Body of pancreas (tissue), 4 donors: ENCODE data around the gene MYDGF. TPM values are rescaled to one million over a fixed set of nuclear protein-coding genes. Genes with fewer than 3 reads are reported as not detected.

ENCODE experiments used
- ATAC-seq: fragments of 150-250 bp; one replicate; pipeline ENCODE4 v1.9.1; 2016
- DNase-seq, 4 donors: peaks; one replicate each; pipeline ENCODE4 v3.0.0-alpha.2; 2019
- H3K27ac ChIP-seq, 4 donors: fragments of 200-600 bp; sonication (generic); 1 replicate in 3 of 4; 2 replicates in 1 of 4; pipeline versions ENCODE4 v1.5.1 to v1.6.1; 2016 to 2019; ENCODE audit warnings: mild to moderate bottlenecking in 1 of 4, mixed read lengths in 1 of 4, moderate library complexity in 1 of 4
- H3K27me3 ChIP-seq, 2 donors: fragments of 200-600 bp; sonication (generic); one replicate each; pipeline ENCODE4 v1.6.0; 2016; ENCODE audit warnings: mild to moderate bottlenecking in 1 of 2
- H3K36me3 ChIP-seq, 2 donors: fragments of 200-600 bp; sonication (generic); replicated peaks in 1 of 2; 2 replicates each; pipeline ENCODE4 v1.5.1; 2016; ENCODE audit warnings: low read depth in 2 of 2; ENCODE audit not compliant: insufficient read depth in 1 of 2
- H3K4me1 ChIP-seq: fragments of 200-600 bp; sonication (generic); one replicate; pipeline ENCODE4 v1.6.0; 2016
- H3K4me3 ChIP-seq, 2 donors: fragments of 200-600 bp; sonication (generic); 1 replicate in 1 of 2; 2 replicates in 1 of 2; pipeline ENCODE4 v1.5.1; 2016 to 2019
- H3K9me3 ChIP-seq, 3 donors: fragments of 200-600 bp; sonication (generic); 1 replicate in 2 of 3; 2 replicates in 1 of 3; pipeline ENCODE4 v1.5.1; 2016
- POLR2A ChIP-seq, 3 donors: fragments of 450-650 bp; IDR thresholded peaks; one replicate each; pipeline ENCODE4 v1.6.1; 2016; ENCODE audit warnings: antibody characterized with exemption in 3 of 3, mild to moderate bottlenecking in 2 of 3
- WGBS, 2 donors: methylation state at CpG; one replicate each; pipeline ENCODE4 v1.1.5; 2017; 5-methylcytosine and 5-hydroxymethylcytosine counted together
- intact Hi-C: fragments of 100-400 bp; cut with DNase I; formaldehyde crosslinking; loops from one replicate; pipeline ENCODE4 v1.15.1; 2023
- total RNA-seq, 2 donors: library from RNA; depleted of rRNA; stranded (reverse); fragments of >200 nt; gene quantifications; one replicate each; pipeline ENCODE4 v1.1.0, GENCODE V29; 2016
- TF ChIP-seq, protein P1 (sequence below), 7 experiments: fragments of 450-650 bp in 4 of 7; fragments of 200-600 bp in 3 of 7; sonication (generic) in 3 of 7; IDR thresholded peaks; one replicate each; pipeline ENCODE4 v1.5.1; 2016 to 2019; ENCODE audit warnings: antibody characterized with exemption in 7 of 7

MYDGF gene
- total RNA-seq, 2 donors from 2014 or later, result 42.5 to 50.1 TPM

DNA sequence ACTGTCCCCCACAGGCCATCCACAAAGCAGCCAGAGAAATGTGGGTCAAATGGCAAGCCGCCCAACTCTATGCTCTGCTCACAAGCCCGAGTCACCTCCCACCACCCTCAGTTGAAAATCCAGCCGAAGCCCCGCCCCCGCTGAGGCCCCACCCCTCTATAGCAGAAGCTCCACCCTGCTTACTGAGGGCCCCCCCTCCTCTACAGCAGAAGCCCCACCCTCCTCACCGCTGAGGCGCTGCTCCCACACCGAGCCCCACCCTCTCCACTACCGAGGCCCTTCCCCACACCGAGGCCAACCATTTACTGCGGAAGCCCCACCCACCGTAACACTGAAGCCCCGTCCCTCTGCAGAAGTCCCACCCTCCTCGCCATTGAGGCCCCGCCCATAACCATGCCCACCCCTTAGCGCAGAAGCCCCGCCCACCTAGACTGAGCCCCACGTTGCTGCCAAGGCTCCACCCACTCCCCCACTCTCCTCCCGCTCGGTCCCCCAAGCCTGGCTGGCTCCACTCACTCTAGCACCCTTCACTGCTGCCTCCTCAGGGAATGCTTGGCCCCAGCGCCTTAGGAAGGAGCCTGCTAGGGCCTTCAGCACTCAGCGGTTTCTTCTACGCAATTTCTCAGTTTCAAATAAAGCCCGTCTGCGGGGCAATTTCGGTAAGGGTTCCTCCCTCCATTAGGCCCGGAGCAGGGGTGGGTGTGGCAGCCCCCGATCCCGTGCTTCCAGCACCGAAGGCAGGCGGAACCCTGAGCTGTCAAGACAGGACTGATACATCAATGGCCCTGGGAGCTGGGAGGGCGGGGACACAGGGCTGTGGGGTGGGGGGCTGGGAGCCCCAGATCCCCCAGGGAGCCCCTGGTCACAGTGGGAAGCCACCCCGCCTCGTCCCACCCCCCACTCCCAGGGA lies 9.0 kb upstream of the MYDGF start:
- no peak overlapping the region for H3K27ac ChIP-seq
- H3K4me1 ChIP-seq, result no peaks in the 10 kb centered on the region
- DNase-seq, result no peak
- no peak overlapping the region for H3K4me3 ChIP-seq
- WGBS, 2 donors, result 87 to 94% methylated on average over 27 to 34 of the region's 34 CpGs
- peaks cover 0 to 14% of the 10 kb centered on the region in 2 donors for H3K36me3 ChIP-seq
- no peaks in the 10 kb centered on the region for H3K27me3 ChIP-seq
- TF ChIP-seq POLR2A (IDR thresholded peaks at IDR 0.05), result no peak
- TF ChIP-seq, protein P1, sequence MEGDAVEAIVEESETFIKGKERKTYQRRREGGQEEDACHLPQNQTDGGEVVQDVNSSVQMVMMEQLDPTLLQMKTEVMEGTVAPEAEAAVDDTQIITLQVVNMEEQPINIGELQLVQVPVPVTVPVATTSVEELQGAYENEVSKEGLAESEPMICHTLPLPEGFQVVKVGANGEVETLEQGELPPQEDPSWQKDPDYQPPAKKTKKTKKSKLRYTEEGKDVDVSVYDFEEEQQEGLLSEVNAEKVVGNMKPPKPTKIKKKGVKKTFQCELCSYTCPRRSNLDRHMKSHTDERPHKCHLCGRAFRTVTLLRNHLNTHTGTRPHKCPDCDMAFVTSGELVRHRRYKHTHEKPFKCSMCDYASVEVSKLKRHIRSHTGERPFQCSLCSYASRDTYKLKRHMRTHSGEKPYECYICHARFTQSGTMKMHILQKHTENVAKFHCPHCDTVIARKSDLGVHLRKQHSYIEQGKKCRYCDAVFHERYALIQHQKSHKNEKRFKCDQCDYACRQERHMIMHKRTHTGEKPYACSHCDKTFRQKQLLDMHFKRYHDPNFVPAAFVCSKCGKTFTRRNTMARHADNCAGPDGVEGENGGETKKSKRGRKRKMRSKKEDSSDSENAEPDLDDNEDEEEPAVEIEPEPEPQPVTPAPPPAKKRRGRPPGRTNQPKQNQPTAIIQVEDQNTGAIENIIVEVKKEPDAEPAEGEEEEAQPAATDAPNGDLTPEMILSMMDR (IDR thresholded peaks at IDR 0.05), result no peak
- intact Hi-C loops, result no loop called here
- H3K9me3 ChIP-seq, result no peaks in the 10 kb centered on the region
- no peak for ATAC-seq

- no peaks in the 10 kb centered on the region for H3K9me3 ChIP-seq
- no peak overlapping the region for H3K27ac ChIP-seq
- H3K4me1 ChIP-seq, result no peaks in the 10 kb centered on the region
- peaks cover 0 to 3% of the 10 kb centered on the region in 2 donors for H3K36me3 ChIP-seq
- DNase-seq, result peak; percentile 36 to 62 (median 50)
- TF ChIP-seq POLR2A (IDR thresholded peaks at IDR 0.05), result no peak
- TF ChIP-seq, protein P1 (IDR thresholded peaks at IDR 0.05), result peak in 6 of 7 experiments; percentile 19 to 44 (median 34)
- intact Hi-C loops, result no loop called here
- no peaks in the 10 kb centered on the region for H3K27me3 ChIP-seq
- 74 to 85% methylated on average over 12 to 17 of the region's 17 CpGs for WGBS, 2 donors
- no peak overlapping the region for H3K4me3 ChIP-seq
- peak; percentile 52 for ATAC-seq
Measured at GRCh38 chr19:4676955-4677731, 7.0 kb upstream of the MYDGF start.

DNA sequence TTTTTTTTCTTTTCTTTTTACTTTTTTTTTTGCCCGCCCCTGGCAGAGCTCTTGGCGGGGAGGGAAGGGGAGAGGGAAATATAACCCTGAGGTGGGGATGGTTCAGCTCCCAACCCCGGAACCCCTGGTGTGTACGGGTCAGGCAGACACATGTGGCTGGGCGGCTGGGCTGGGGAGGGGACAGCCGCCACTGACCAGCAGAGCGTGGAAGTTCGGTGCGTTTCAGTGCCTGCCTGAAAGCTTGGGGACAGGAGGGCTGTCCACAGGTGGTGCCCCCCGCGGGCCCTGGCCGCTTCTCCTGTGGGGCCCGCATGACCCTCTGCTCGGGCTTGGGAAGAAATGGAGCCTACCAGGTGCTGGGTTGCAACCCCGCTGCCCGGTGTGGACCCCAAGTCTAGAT lies 5.2 kb upstream of the MYDGF start:
- ATAC-seq, result no peak
- no peak overlapping the region for H3K4me3 ChIP-seq
- 89 to 98% methylated on average over 15 to 16 of the region's 16 CpGs for WGBS, 2 donors
- intact Hi-C loops, result no loop called here
- no peak for DNase-seq
- peaks cover 12% of the 10 kb centered on the region for H3K4me1 ChIP-seq
- peaks cover 0 to 3% of the 10 kb centered on the region in 2 donors for H3K36me3 ChIP-seq
- no peak for TF ChIP-seq POLR2A (IDR thresholded peaks at IDR 0.05)
- TF ChIP-seq, protein P1 (IDR thresholded peaks at IDR 0.05), result no peak
- H3K27ac ChIP-seq, result no peak overlapping the region
- no peaks in the 10 kb centered on the region for H3K9me3 ChIP-seq
- H3K27me3 ChIP-seq, result no peaks in the 10 kb centered on the region

- Histone ChIP-seq H3K9me3 (no peaks in the 10 kb centered on the region), H3K27me3 (no peaks in the 10 kb centered on the region), H3K36me3 (peaks cover 0 to 3% of the 10 kb centered on the region in 2 donors), H3K4me3 (no peak overlapping the region), H3K4me1 (peaks cover 19% of the 10 kb centered on the region), H3K27ac (no peak overlapping the region)
- DNase-seq (no peak), ATAC-seq (no peak)
- intact Hi-C loops, result no loop called here
- no peak for TF ChIP-seq POLR2A (IDR thresholded peaks at IDR 0.05)
- TF ChIP-seq, protein P1 (IDR thresholded peaks at IDR 0.05), result no peak
- WGBS, 2 donors, result 87 to 88% methylated on average over 4 of the region's 4 CpGs
Measured at GRCh38 chr19:4673726-4674125, 3.6 kb upstream of the MYDGF start.
